Measurements from ENCODE around the gene KCNH6.

KCNH6 gene

GRCh38 chr17:63511331-63511730, 11.8 kb upstream of the KCNH6 start:
- DNase-seq (ENCODE audit: extremely low read depth in 1 of 2, low read depth in 1 of 2), result no peak

GRCh38 chr17:63512388-63512787, 10.8 kb upstream of the KCNH6 start:
- DNase-seq (ENCODE audit: extremely low read depth in 1 of 2, low read depth in 1 of 2), result no peak

GRCh38 chr17:63512896-63513644, 10.1 kb upstream of the KCNH6 start:
- DNase-seq (ENCODE audit: extremely low read depth in 1 of 2, low read depth in 1 of 2), result no peak

- no peak for DNase-seq (ENCODE audit: extremely low read depth in 1 of 2, low read depth in 1 of 2)
Measured at GRCh38 chr17:63514477-63514876, 8.7 kb upstream of the KCNH6 start.

- no peak for DNase-seq (ENCODE audit: extremely low read depth in 1 of 2, low read depth in 1 of 2)
Measured at GRCh38 chr17:63514974-63515373, 8.2 kb upstream of the KCNH6 start.

- DNase-seq (ENCODE audit: extremely low read depth in 1 of 2, low read depth in 1 of 2), result no peak
Measured at GRCh38 chr17:63515426-63515825, 7.7 kb upstream of the KCNH6 start.

GRCh38 chr17:63516910-63517824, 6.0 kb upstream of the KCNH6 start:
- DNase-seq (ENCODE audit: extremely low read depth in 1 of 2, low read depth in 1 of 2), result no peak

GRCh38 chr17:63517825-63518534, 5.2 kb upstream of the KCNH6 start:
- DNase-seq (ENCODE audit: extremely low read depth in 1 of 2, low read depth in 1 of 2), result no peak

- DNase-seq (ENCODE audit: extremely low read depth in 1 of 2, low read depth in 1 of 2), result no peak
Measured at GRCh38 chr17:63519116-63519881, 3.9 kb upstream of the KCNH6 start.

- no peak for DNase-seq (ENCODE audit: extremely low read depth in 1 of 2, low read depth in 1 of 2)
Measured at GRCh38 chr17:63519972-63520882, 2.9 kb upstream of the KCNH6 start.

- DNase-seq (ENCODE audit: extremely low read depth in 1 of 2, low read depth in 1 of 2), result no peak
Measured at GRCh38 chr17:63524051-63524450, 893 bp downstream of the KCNH6 start.

GRCh38 chr17:63525190-63525946, 2.2 kb downstream of the KCNH6 start:
- DNase-seq (ENCODE audit: extremely low read depth in 1 of 2, low read depth in 1 of 2), result no peak

- no peak for DNase-seq (ENCODE audit: extremely low read depth in 1 of 2, low read depth in 1 of 2)
Measured at GRCh38 chr17:63526861-63527260, 3.7 kb downstream of the KCNH6 start.

- no peak for DNase-seq (ENCODE audit: extremely low read depth in 1 of 2, low read depth in 1 of 2)
Measured at GRCh38 chr17:63528183-63528582, 5.0 kb downstream of the KCNH6 start.

- DNase-seq (ENCODE audit: extremely low read depth in 1 of 2, low read depth in 1 of 2), result no peak
Measured at GRCh38 chr17:63529711-63530556, 6.8 kb downstream of the KCNH6 start.

- no peak for DNase-seq (ENCODE audit: extremely low read depth in 1 of 2, low read depth in 1 of 2)
Measured at GRCh38 chr17:63530557-63531021, 7.4 kb downstream of the KCNH6 start.

- no peak for DNase-seq (ENCODE audit: extremely low read depth in 1 of 2, low read depth in 1 of 2)
Measured at GRCh38 chr17:63531022-63531965, 8.1 kb downstream of the KCNH6 start.
